H9 (cell line): ENCODE data around the gene BRD1. TPM values are rescaled to one million over a fixed set of nuclear protein-coding genes. Genes with fewer than 3 reads are reported as not detected.

Source experiments
- DNase-seq: peaks from one replicate; pipeline ENCODE4 v3.0.0-alpha.2; 2017
- H2AFZ ChIP-seq: one replicate; pipeline ENCODE4 v1.6.1; 2013; ENCODE audit warnings: mild to moderate bottlenecking, low read length, control low read depth, moderate library complexity
- H2AK5ac ChIP-seq: 2 replicates; pipeline ENCODE4 v1.6.1; 2013; ENCODE audit warnings: low read length, control low read depth, mixed read lengths; ENCODE audit not compliant: insufficient read length
- H2BK120ac ChIP-seq: one replicate; pipeline ENCODE4 v1.6.1; 2013; ENCODE audit warnings: low read depth, mild to moderate bottlenecking, low read length, control low read depth, inconsistent platforms; ENCODE audit not compliant: poor library complexity, severe bottlenecking
- H2BK12ac ChIP-seq: 2 replicates; pipeline ENCODE4 v1.6.1; 2013; ENCODE audit warnings: low read length, control low read depth, mixed read lengths, low read depth; ENCODE audit not compliant: insufficient read length
- H2BK15ac ChIP-seq: 2 replicates; pipeline ENCODE4 v1.6.1; 2013; ENCODE audit warnings: low read depth, low read length, control low read depth
- H2BK20ac ChIP-seq: one replicate; pipeline ENCODE4 v1.6.1; 2013; ENCODE audit warnings: low read depth, mild to moderate bottlenecking, low read length, control low read depth, inconsistent platforms; ENCODE audit not compliant: poor library complexity, severe bottlenecking
- H2BK5ac ChIP-seq: 2 replicates; pipeline ENCODE4 v1.6.1; 2013; ENCODE audit warnings: low read length, control low read depth, mixed read lengths; ENCODE audit not compliant: insufficient read length
- H3K14ac ChIP-seq: 2 replicates; pipeline ENCODE4 v1.6.1; 2013; ENCODE audit warnings: low read length, control low read depth; ENCODE audit not compliant: insufficient read depth
- H3K18ac ChIP-seq: 2 replicates; pipeline ENCODE4 v1.6.1; 2013; ENCODE audit warnings: low read depth, mild to moderate bottlenecking, mixed read lengths, low read length, control low read depth; ENCODE audit not compliant: insufficient read length
- H3K23ac ChIP-seq: 2 replicates; pipeline ENCODE4 v1.6.1; 2013; ENCODE audit warnings: low read length, control low read depth, mixed read lengths, low read depth; ENCODE audit not compliant: insufficient read length
- H3K23me2 ChIP-seq: 2 replicates; pipeline ENCODE4 v1.6.1; 2013; ENCODE audit warnings: low read depth, mild to moderate bottlenecking, mixed read lengths, low read length, control low read depth; ENCODE audit not compliant: insufficient read length, poor library complexity, severe bottlenecking
- H3K27ac ChIP-seq: 2 replicates; pipeline ENCODE4 v1.5.1; 2013; ENCODE audit warnings: low read length, control low read depth, mixed read lengths, low read depth; ENCODE audit not compliant: insufficient read length
- H3K27me3 ChIP-seq: 2 replicates; pipeline ENCODE4 v1.6.1; 2013; ENCODE audit warnings: low read length, control low read depth, inconsistent platforms; ENCODE audit not compliant: insufficient read depth
- H3K4ac ChIP-seq: 2 replicates; pipeline ENCODE4 v1.6.1; 2013; ENCODE audit warnings: low read depth, mild to moderate bottlenecking, control low read depth, inconsistent platforms, low read length, moderate library complexity
- H3K4me1 ChIP-seq: 2 replicates; pipeline ENCODE4 v1.6.1; 2013; ENCODE audit warnings: low read length, control low read depth, inconsistent platforms; ENCODE audit not compliant: insufficient read depth
- H3K4me2 ChIP-seq: 2 replicates; pipeline ENCODE4 v1.6.1; 2013; ENCODE audit warnings: low read length, control low read depth, mixed read lengths; ENCODE audit not compliant: insufficient read length, insufficient read depth
- H3K56ac ChIP-seq: 2 replicates; pipeline ENCODE4 v1.6.1; 2013; ENCODE audit warnings: low read depth, mild to moderate bottlenecking, mixed read lengths, low read length, control low read depth; ENCODE audit not compliant: insufficient read length
- H3K79me1 ChIP-seq: 2 replicates; pipeline ENCODE4 v1.6.1; 2013; ENCODE audit warnings: low read depth, mild to moderate bottlenecking, moderate library complexity, low read length, control low read depth, inconsistent platforms; ENCODE audit not compliant: insufficient read depth, poor library complexity, severe bottlenecking
- H3K79me2 ChIP-seq: 2 replicates; pipeline ENCODE4 v1.6.1; 2013; ENCODE audit warnings: low read length, control low read depth, inconsistent platforms; ENCODE audit not compliant: insufficient read depth
- H3K9ac ChIP-seq: 2 replicates; pipeline ENCODE4 v1.6.1; 2013; ENCODE audit warnings: low read length, control low read depth, mixed read lengths; ENCODE audit not compliant: insufficient read length; ENCODE audit errors: extremely low read depth
- H3K9me3 ChIP-seq: one replicate; pipeline ENCODE4 v1.6.1; 2013; ENCODE audit warnings: low read depth, low read length, inconsistent platforms; ENCODE audit not compliant: control insufficient read depth
- H3T11ph ChIP-seq: one replicate; pipeline ENCODE4 v1.6.1; 2013; ENCODE audit warnings: mild to moderate bottlenecking, low read length, control low read depth, inconsistent platforms
- H4K20me1 ChIP-seq: one replicate; pipeline ENCODE4 v1.6.1; 2013; ENCODE audit not compliant: control insufficient read depth, insufficient read length, insufficient read depth
- H4K5ac ChIP-seq: 2 replicates; pipeline ENCODE4 v1.6.1; 2013; ENCODE audit warnings: low read depth, mild to moderate bottlenecking, mixed read lengths, low read length, control low read depth; ENCODE audit not compliant: insufficient read length
- H4K8ac ChIP-seq: replicated peaks from 2 replicates; pipeline ENCODE4 v1.6.1; 2013; ENCODE audit warnings: low read length, control low read depth, mixed read lengths, low read depth; ENCODE audit not compliant: insufficient read length
- H4K91ac ChIP-seq: 2 replicates; pipeline ENCODE4 v1.6.1; 2013; ENCODE audit warnings: low read depth, mild to moderate bottlenecking, moderate library complexity, mixed read lengths, low read length, control low read depth; ENCODE audit not compliant: insufficient read length
- H3K27ac Mint-ChIP-seq, 3 experiments: 2 replicates in 2 of 3; 3 replicates in 1 of 3; pipeline ENCODE4 v1.8.0; 2020 to 2021; ENCODE audit warnings: mixed read lengths in 3 of 3, mild to moderate bottlenecking in 1 of 3, moderate library complexity in 1 of 3
- H3K27me3 Mint-ChIP-seq: 2 replicates; pipeline ENCODE4 v1.8.0; 2021; ENCODE audit warnings: low read depth, mild to moderate bottlenecking, moderate library complexity, mixed read lengths
- H3K36me3 Mint-ChIP-seq, 3 experiments: 2 replicates in 2 of 3; 3 replicates in 1 of 3; pipeline ENCODE4 v1.8.0; 2020 to 2021; ENCODE audit warnings: low read depth in 3 of 3, mixed read lengths in 3 of 3; ENCODE audit not compliant: insufficient read depth in 1 of 3
- H3K4me1 Mint-ChIP-seq, 2 experiments: 2 replicates each; pipeline ENCODE4 v1.8.0; 2020; ENCODE audit warnings: mixed read lengths in 2 of 2
- H3K4me3 Mint-ChIP-seq, 2 experiments: 2 replicates in 1 of 2; 3 replicates in 1 of 2; pipeline ENCODE4 v1.8.0; 2020 to 2021; ENCODE audit warnings: mild to moderate bottlenecking in 2 of 2, mixed read lengths in 2 of 2, moderate library complexity in 1 of 2
- H3K9me3 Mint-ChIP-seq, 2 experiments: 2 replicates in 1 of 2; 3 replicates in 1 of 2; pipeline ENCODE4 v1.8.0; 2020; ENCODE audit warnings: mild to moderate bottlenecking in 2 of 2, mixed read lengths in 2 of 2, moderate library complexity in 1 of 2
- WGBS: extraction: QIAGEN DNeasy Blood & Tissue Kit; methylation state at CpG from one replicate; pipeline ENCODE4 v1.1.7; 2013; ENCODE audit warnings: missing lambda C conversion rate, low lambda C conversion rate, mixed read lengths; ENCODE audit not compliant: insufficient read length; ENCODE audit errors: extremely low coverage; 5-methylcytosine and 5-hydroxymethylcytosine counted together
- total RNA-seq: library from RNA; stranded (reverse); gene quantifications from 2 replicates; pipeline ENCODE4 v1.2.1, GENCODE V29; 2021
- TF ChIP-seq, protein P1 (sequence below): fragments of 200-600 bp; sonication (generic); conservative IDR thresholded peaks from 3 replicates; pipeline ENCODE4 v1.8.0; 2021; ENCODE audit warnings: antibody characterized with exemption, mild to moderate bottlenecking

Gene BRD1
- total RNA-seq, 1 experiment from 2014 or later, result 51.3 TPM

DNA sequence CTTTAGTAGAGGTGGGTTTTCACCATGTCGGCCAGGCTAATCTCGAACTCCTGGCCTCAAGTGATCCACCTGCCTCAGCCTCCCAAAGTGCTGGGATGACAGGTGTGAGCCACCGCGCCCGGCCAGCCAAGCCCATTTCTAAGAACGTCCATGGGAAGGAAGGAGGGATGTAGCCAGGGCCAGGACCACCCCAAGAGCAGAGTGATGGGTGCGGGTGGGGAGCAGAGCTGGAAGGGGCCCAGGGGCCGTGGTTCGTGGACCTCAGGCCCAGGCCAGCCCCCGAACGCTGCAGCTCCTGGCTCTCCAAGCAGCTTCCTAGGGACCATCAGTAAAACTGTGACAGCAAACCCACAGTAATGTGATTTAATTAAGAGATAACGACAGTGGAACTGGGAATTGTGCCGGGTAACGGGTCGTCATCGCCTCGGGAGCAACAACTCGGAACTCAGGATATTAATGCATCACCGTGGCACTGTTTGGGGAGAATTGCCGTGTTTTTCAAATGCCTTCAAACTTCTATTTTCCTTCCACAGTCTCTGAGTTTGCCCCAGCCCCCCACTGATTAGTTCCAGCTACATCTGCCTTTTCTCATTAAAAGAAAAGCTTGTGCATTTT is 74.3 kb downstream of the BRD1 start:
- no peaks in the 10 kb centered on the region for H3K23me2 ChIP-seq
- no peak overlapping the region for H4K91ac ChIP-seq
- H2BK20ac ChIP-seq, result no peak overlapping the region
- H3K9ac ChIP-seq, result no peak overlapping the region
- H3K18ac ChIP-seq, result no peak overlapping the region
- no peak overlapping the region for H2BK12ac ChIP-seq
- Mint-ChIP-seq H3K4me3 (no peak overlapping the region), H3K27ac (no peak overlapping the region), H3K4me1 (peaks cover 0 to 9% of the 10 kb centered on the region in 2 experiments; a peak in 2 of 4 replicates), H3K27me3 (peaks cover 5% of the 10 kb centered on the region; the same call in 1 of the 2 replicates), H3K9me3 (peaks cover 2 to 13% of the 10 kb centered on the region in 2 experiments; a peak in 4 of 5 replicates), H3K36me3 (no peaks in the 10 kb centered on the region; a peak in 2 of 7 replicates)
- H2BK15ac ChIP-seq, result no peak overlapping the region
- H3K27ac ChIP-seq, result no peak overlapping the region
- no peaks in the 10 kb centered on the region for H3K27me3 ChIP-seq
- peaks cover 3% of the 10 kb centered on the region for H4K20me1 ChIP-seq
- H3K4me2 ChIP-seq, result no peak overlapping the region
- TF ChIP-seq, protein P1, sequence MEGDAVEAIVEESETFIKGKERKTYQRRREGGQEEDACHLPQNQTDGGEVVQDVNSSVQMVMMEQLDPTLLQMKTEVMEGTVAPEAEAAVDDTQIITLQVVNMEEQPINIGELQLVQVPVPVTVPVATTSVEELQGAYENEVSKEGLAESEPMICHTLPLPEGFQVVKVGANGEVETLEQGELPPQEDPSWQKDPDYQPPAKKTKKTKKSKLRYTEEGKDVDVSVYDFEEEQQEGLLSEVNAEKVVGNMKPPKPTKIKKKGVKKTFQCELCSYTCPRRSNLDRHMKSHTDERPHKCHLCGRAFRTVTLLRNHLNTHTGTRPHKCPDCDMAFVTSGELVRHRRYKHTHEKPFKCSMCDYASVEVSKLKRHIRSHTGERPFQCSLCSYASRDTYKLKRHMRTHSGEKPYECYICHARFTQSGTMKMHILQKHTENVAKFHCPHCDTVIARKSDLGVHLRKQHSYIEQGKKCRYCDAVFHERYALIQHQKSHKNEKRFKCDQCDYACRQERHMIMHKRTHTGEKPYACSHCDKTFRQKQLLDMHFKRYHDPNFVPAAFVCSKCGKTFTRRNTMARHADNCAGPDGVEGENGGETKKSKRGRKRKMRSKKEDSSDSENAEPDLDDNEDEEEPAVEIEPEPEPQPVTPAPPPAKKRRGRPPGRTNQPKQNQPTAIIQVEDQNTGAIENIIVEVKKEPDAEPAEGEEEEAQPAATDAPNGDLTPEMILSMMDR, result no peak
- H2BK5ac ChIP-seq, result no peak overlapping the region
- H3K56ac ChIP-seq, result no peak overlapping the region
- H3K23ac ChIP-seq, result no peak overlapping the region
- H3T11ph ChIP-seq, result no peak overlapping the region
- no peak overlapping the region for H2BK120ac ChIP-seq
- WGBS, result no CpG with 5 or more reads among the region's 20 CpGs
- peaks cover 2% of the 10 kb centered on the region; the same call in 1 of the 2 replicates for H3K4me1 ChIP-seq
- H3K4ac ChIP-seq, result no peak overlapping the region
- no peaks in the 10 kb centered on the region for H3K9me3 ChIP-seq
- H3K79me2 ChIP-seq, result no peaks in the 10 kb centered on the region
- no peak overlapping the region for H2AFZ ChIP-seq
- no peak overlapping the region for H2AK5ac ChIP-seq
- no peak for DNase-seq
- H3K14ac ChIP-seq, result no peak overlapping the region
- H4K8ac ChIP-seq, result no peak overlapping the region
- H3K79me1 ChIP-seq, result no peaks in the 10 kb centered on the region
- H4K5ac ChIP-seq, result no peak overlapping the region
